ENCODE data around the gene NTSR1. TPM values are rescaled to one million over a fixed set of nuclear protein-coding genes. Genes with fewer than 3 reads are reported as not detected.

NTSR1 gene
- total RNA-seq, 5 donors from 2014 or later (not counting 1 experiment from before 2014, with no cell fraction given), result 0.33 to 0.63 (median 0.53) TPM; not detected in 2

GRCh38 chr20:62674370-62674769 is 34.3 kb upstream of the NTSR1 start:
- Mint-ChIP-seq H3K27me3 (no peaks in the 10 kb centered on the region), H3K4me3 (no peak overlapping the region), H3K9me3 (no peaks in the 10 kb centered on the region), H3K4me1 (peaks cover 5 to 7% (median 5%) of the 10 kb centered on the region in 3 donors), H3K36me3 (no peaks in the 10 kb centered on the region), H3K27ac (no peak overlapping the region)
- Histone ChIP-seq H3K9me3 (no peaks in the 10 kb centered on the region), H3K4me1 (ENCODE audit: control insufficient read depth in 1 of 2, extremely low read depth in 1 of 2, insufficient read depth in 2 of 2, low read length in 2 of 2) (peaks cover 0 to 6% of the 10 kb centered on the region in 2 experiments), H3K27me3 (replicated peaks in 1 of 2; ENCODE audit: control insufficient read depth in 2 of 2, extremely low read depth in 1 of 2, insufficient read depth in 2 of 2, low read length in 1 of 2) (peaks cover 0 to 11% of the 10 kb centered on the region in 2 experiments), H3K36me3 (ENCODE audit: control insufficient read depth in 2 of 2, extremely low read depth in 1 of 2, insufficient read depth in 1 of 2, low read length in 1 of 2) (no peaks in the 10 kb centered on the region), H3K27ac (ENCODE audit: low read length) (no peak overlapping the region), H3K4me3 (ENCODE audit: control insufficient read depth in 1 of 2, extremely low read depth in 1 of 2, low read length in 1 of 2) (no peak overlapping the region)
- POLR2A ChIA-PET, result no interaction called here
- WGBS (ENCODE audit: insufficient coverage), result 85% methylated on average over 6 of the region's 11 CpGs
- DNase-seq (no peak), ATAC-seq (replicated peaks in 1 of 4) (no peak)
- CTCF ChIA-PET, result interaction anchor here in 1 of 2 donors (0.6 kb wide), 1 partner anchor 17 kb away, joined by 3 read pairs; no protein-coding TSS in a partner anchor

GRCh38 chr20:62675156-62675876 is 33.3 kb upstream of the NTSR1 start:
- ATAC-seq (replicated peaks in 1 of 4) (no peak), DNase-seq (peak in 1 of 35 experiments; percentile 25)
- 95% methylated on average over 19 of the region's 25 CpGs for WGBS (ENCODE audit: insufficient coverage)
- Mint-ChIP-seq H3K4me1 (peaks cover 5 to 7% (median 5%) of the 10 kb centered on the region in 3 donors), H3K4me3 (no peak overlapping the region), H3K9me3 (no peaks in the 10 kb centered on the region), H3K36me3 (peaks cover 3% of the 10 kb centered on the region), H3K27me3 (no peaks in the 10 kb centered on the region), H3K27ac (no peak overlapping the region)
- Histone ChIP-seq H3K4me1 (ENCODE audit: control insufficient read depth in 1 of 2, extremely low read depth in 1 of 2, insufficient read depth in 2 of 2, low read length in 2 of 2) (peaks cover 0 to 6% of the 10 kb centered on the region in 2 experiments), H3K27ac (ENCODE audit: low read length) (no peak overlapping the region), H3K27me3 (replicated peaks in 1 of 2; ENCODE audit: control insufficient read depth in 2 of 2, extremely low read depth in 1 of 2, insufficient read depth in 2 of 2, low read length in 1 of 2) (peaks cover 0 to 11% of the 10 kb centered on the region in 2 experiments), H3K9me3 (no peaks in the 10 kb centered on the region), H3K36me3 (ENCODE audit: control insufficient read depth in 2 of 2, extremely low read depth in 1 of 2, insufficient read depth in 1 of 2, low read length in 1 of 2) (no peaks in the 10 kb centered on the region), H3K4me3 (ENCODE audit: control insufficient read depth in 1 of 2, extremely low read depth in 1 of 2, low read length in 1 of 2) (no peak overlapping the region)
- POLR2A ChIA-PET, result no interaction called here
- CTCF ChIA-PET, result no interaction called here

DNA sequence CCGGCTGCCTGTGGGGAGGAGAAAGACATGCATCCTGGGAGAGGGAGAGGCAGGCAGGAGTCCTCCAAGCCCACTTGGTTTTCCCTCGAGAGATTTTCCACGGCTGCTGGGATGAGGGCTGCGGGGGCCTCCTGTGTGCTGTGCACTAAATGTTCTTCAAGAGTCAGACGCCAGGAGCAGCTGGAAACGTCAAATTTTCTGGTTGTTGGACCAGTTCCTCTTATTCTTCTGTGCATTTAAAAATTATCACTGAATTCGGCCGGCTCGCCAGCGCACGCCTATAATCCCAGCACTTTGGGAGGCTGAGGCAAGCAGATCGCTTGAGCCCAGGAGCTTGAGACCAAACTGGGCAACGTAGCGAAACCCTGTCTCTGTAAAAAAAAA is 32.8 kb upstream of the NTSR1 start:
- ATAC-seq (replicated peaks in 1 of 4), result no peak
- peaks cover 5 to 7% (median 5%) of the 10 kb centered on the region in 3 donors for H3K4me1 Mint-ChIP-seq
- peaks cover 3% of the 10 kb centered on the region for H3K36me3 Mint-ChIP-seq
- H3K4me3 Mint-ChIP-seq, result no peak overlapping the region
- H3K36me3 ChIP-seq (ENCODE audit: control insufficient read depth in 2 of 2, extremely low read depth in 1 of 2, insufficient read depth in 1 of 2, low read length in 1 of 2), result no peaks in the 10 kb centered on the region
- no peak overlapping the region for H3K27ac Mint-ChIP-seq
- H3K4me3 ChIP-seq (ENCODE audit: control insufficient read depth in 1 of 2, extremely low read depth in 1 of 2, low read length in 1 of 2), result no peak overlapping the region
- H3K4me1 ChIP-seq (ENCODE audit: control insufficient read depth in 1 of 2, extremely low read depth in 1 of 2, insufficient read depth in 2 of 2, low read length in 2 of 2), result peaks cover 0 to 6% of the 10 kb centered on the region in 2 experiments
- no peak for DNase-seq
- ChIA-PET POLR2A (no interaction called here), CTCF (no interaction called here)
- H3K9me3 Mint-ChIP-seq, result no peaks in the 10 kb centered on the region
- WGBS (ENCODE audit: insufficient coverage), result 94% methylated on average over 11 of the region's 14 CpGs
- H3K27me3 ChIP-seq (replicated peaks in 1 of 2; ENCODE audit: control insufficient read depth in 2 of 2, extremely low read depth in 1 of 2, insufficient read depth in 2 of 2, low read length in 1 of 2), result peaks cover 0 to 11% of the 10 kb centered on the region in 2 experiments
- no peaks in the 10 kb centered on the region for H3K27me3 Mint-ChIP-seq
- H3K9me3 ChIP-seq, result no peaks in the 10 kb centered on the region
- H3K27ac ChIP-seq (ENCODE audit: low read length), result no peak overlapping the region

GRCh38 chr20:62676976-62677375 is 31.7 kb upstream of the NTSR1 start:
- POLR2A ChIA-PET, result no interaction called here
- Mint-ChIP-seq H3K27ac (no peak overlapping the region), H3K4me3 (no peak overlapping the region), H3K27me3 (no peaks in the 10 kb centered on the region), H3K4me1 (peaks cover 5 to 7% (median 5%) of the 10 kb centered on the region in 3 donors), H3K9me3 (no peaks in the 10 kb centered on the region), H3K36me3 (peaks cover 3% of the 10 kb centered on the region)
- no peak overlapping the region for H3K27ac ChIP-seq (ENCODE audit: low read length)
- ATAC-seq (replicated peaks in 1 of 4) (no peak), DNase-seq (no peak)
- H3K36me3 ChIP-seq (ENCODE audit: control insufficient read depth in 2 of 2, extremely low read depth in 1 of 2, insufficient read depth in 1 of 2, low read length in 1 of 2), result no peaks in the 10 kb centered on the region
- H3K27me3 ChIP-seq (replicated peaks in 1 of 2; ENCODE audit: control insufficient read depth in 2 of 2, extremely low read depth in 1 of 2, insufficient read depth in 2 of 2, low read length in 1 of 2), result peaks cover 0 to 11% of the 10 kb centered on the region in 2 experiments
- WGBS (ENCODE audit: insufficient coverage), result 100% methylated on average over 5 of the region's 9 CpGs
- no peak overlapping the region for H3K4me3 ChIP-seq (ENCODE audit: control insufficient read depth in 1 of 2, extremely low read depth in 1 of 2, low read length in 1 of 2)
- no peaks in the 10 kb centered on the region for H3K9me3 ChIP-seq
- peaks cover 0 to 6% of the 10 kb centered on the region in 2 experiments for H3K4me1 ChIP-seq (ENCODE audit: control insufficient read depth in 1 of 2, extremely low read depth in 1 of 2, insufficient read depth in 2 of 2, low read length in 2 of 2)
- CTCF ChIA-PET, result no interaction called here

GRCh38 chr20:62677678-62678077 is 31.0 kb upstream of the NTSR1 start:
- H3K4me1 Mint-ChIP-seq, result peaks cover 5 to 7% (median 5%) of the 10 kb centered on the region in 3 donors
- Histone ChIP-seq H3K27me3 (replicated peaks in 1 of 2; ENCODE audit: control insufficient read depth in 2 of 2, extremely low read depth in 1 of 2, insufficient read depth in 2 of 2, low read length in 1 of 2) (peaks cover 0 to 18% of the 10 kb centered on the region in 2 experiments), H3K36me3 (ENCODE audit: control insufficient read depth in 2 of 2, extremely low read depth in 1 of 2, insufficient read depth in 1 of 2, low read length in 1 of 2) (no peaks in the 10 kb centered on the region), H3K27ac (ENCODE audit: low read length) (no peak overlapping the region), H3K9me3 (no peaks in the 10 kb centered on the region), H3K4me3 (ENCODE audit: control insufficient read depth in 1 of 2, extremely low read depth in 1 of 2, low read length in 1 of 2) (no peak overlapping the region), H3K4me1 (ENCODE audit: control insufficient read depth in 1 of 2, extremely low read depth in 1 of 2, insufficient read depth in 2 of 2, low read length in 2 of 2) (peaks cover 0 to 6% of the 10 kb centered on the region in 2 experiments)
- no peak for ATAC-seq (replicated peaks in 1 of 4)
- no peaks in the 10 kb centered on the region for H3K9me3 Mint-ChIP-seq
- H3K4me3 Mint-ChIP-seq, result no peak overlapping the region
- WGBS (ENCODE audit: insufficient coverage), result 81% methylated on average over 5 of the region's 10 CpGs
- POLR2A ChIA-PET, result no interaction called here
- no peak for DNase-seq
- H3K27ac Mint-ChIP-seq, result no peak overlapping the region
- CTCF ChIA-PET, result no interaction called here
- peaks cover 3% of the 10 kb centered on the region for H3K36me3 Mint-ChIP-seq
- H3K27me3 Mint-ChIP-seq, result no peaks in the 10 kb centered on the region

DNA sequence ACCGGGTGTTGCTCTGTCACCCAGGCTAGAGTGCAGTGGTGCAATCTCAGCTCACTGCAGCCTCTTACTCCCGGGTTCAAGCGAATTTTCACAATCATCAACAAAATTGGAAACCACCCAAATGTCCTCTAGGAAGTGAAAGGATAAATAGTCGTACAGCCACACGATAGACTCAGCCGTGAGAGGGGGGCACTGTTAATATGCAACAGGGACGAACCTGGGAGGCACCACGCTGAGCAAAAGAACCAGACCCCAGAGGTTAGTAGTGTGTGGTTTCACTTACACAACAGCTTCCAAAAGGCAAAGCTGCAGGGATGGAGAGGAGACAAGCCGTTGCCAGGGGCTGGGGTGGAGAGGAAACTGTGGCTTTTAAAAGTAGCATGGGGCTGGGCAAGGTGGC is 30.1 kb upstream of the NTSR1 start:
- Histone ChIP-seq H3K4me1 (ENCODE audit: control insufficient read depth in 1 of 2, extremely low read depth in 1 of 2, insufficient read depth in 2 of 2, low read length in 2 of 2) (peaks cover 0 to 6% of the 10 kb centered on the region in 2 experiments), H3K4me3 (ENCODE audit: control insufficient read depth in 1 of 2, extremely low read depth in 1 of 2, low read length in 1 of 2) (no peak overlapping the region), H3K36me3 (ENCODE audit: control insufficient read depth in 2 of 2, extremely low read depth in 1 of 2, insufficient read depth in 1 of 2, low read length in 1 of 2) (no peaks in the 10 kb centered on the region), H3K27me3 (replicated peaks in 1 of 2; ENCODE audit: control insufficient read depth in 2 of 2, extremely low read depth in 1 of 2, insufficient read depth in 2 of 2, low read length in 1 of 2) (peaks cover 0 to 19% of the 10 kb centered on the region in 2 experiments), H3K27ac (ENCODE audit: low read length) (no peak overlapping the region), H3K9me3 (no peaks in the 10 kb centered on the region)
- peaks cover 5 to 7% (median 5%) of the 10 kb centered on the region in 3 donors for H3K4me1 Mint-ChIP-seq
- no peak overlapping the region for H3K27ac Mint-ChIP-seq
- ChIA-PET CTCF (no interaction called here), POLR2A (no interaction called here)
- H3K36me3 Mint-ChIP-seq, result peaks cover 3% of the 10 kb centered on the region
- H3K27me3 Mint-ChIP-seq, result no peaks in the 10 kb centered on the region
- DNase-seq (no peak), ATAC-seq (replicated peaks in 1 of 4) (no peak)
- no CpG with 5 or more reads among the region's 9 CpGs for WGBS (ENCODE audit: insufficient coverage)
- no peak overlapping the region for H3K4me3 Mint-ChIP-seq
- H3K9me3 Mint-ChIP-seq, result no peaks in the 10 kb centered on the region
